Measurements from ENCODE around the gene TBC1D22B. TPM values are rescaled to one million over a fixed set of nuclear protein-coding genes. Genes with fewer than 3 reads are reported as not detected.

The TBC1D22B gene
- total and polyA plus RNA-seq, 2 experiments from 2014 or later: 9.1 to 19.9 TPM

GRCh38 chr6:37357288-37357687 is 99.7 kb downstream of the TBC1D22B start (continued):
- no peak for TF ChIP-seq ZNF462 (CRISPR knock-in tag; IDR thresholded peaks at IDR 0.05)
- TF ChIP-seq EZH2 (IDR thresholded peaks at IDR 0.05; ENCODE audit: low read depth, unreplicated experiment): no peak
- no peak for TF ChIP-seq ETS1 (IDR thresholded peaks at IDR 0.05)
- no peak for TF ChIP-seq POLR2AphosphoS5 (IDR thresholded peaks at IDR 0.05; ENCODE audit: low read depth)
- no peak for TF ChIP-seq ZNF114 (CRISPR knock-in tag; IDR thresholded peaks at IDR 0.05)
- TF ChIP-seq CTCF (conservative IDR thresholded peaks at IDR 0.05; ENCODE audit: low read depth in 2 of 2): no peak
- TF ChIP-seq CREB1 (CRISPR knock-in tag; IDR thresholded peaks at IDR 0.05; ENCODE audit: low read depth): no peak
